PC-3 (cell line): Measurements from ENCODE around the gene ZNF512B.

Source experiments
- EZH2 ChIP-seq: fragments of 300-600 bp; sonication (generic); IDR thresholded peaks from one replicate; pipeline ENCODE4 v1.6.1; 2017; ENCODE audit warnings: antibody characterized with exemption, mild to moderate bottlenecking, low read length; ENCODE audit not compliant: unreplicated experiment
- EZH2phosphoT487 ChIP-seq: fragments of 300-600 bp; sonication (generic); IDR thresholded peaks from 2 replicates; pipeline ENCODE4 v1.6.1; 2018; ENCODE audit warnings: mild to moderate bottlenecking, antibody characterized with exemption, low read length, borderline replicate concordance
- TF ChIP-seq, protein P1 (sequence below): fragments of 300-600 bp; sonication (generic); conservative IDR thresholded peaks from 2 replicates; pipeline ENCODE4 v1.5.1; 2017; ENCODE audit warnings: antibody characterized with exemption, low read depth, mild to moderate bottlenecking, low read length

GRCh38 chr20:63942250-63942951 is 27.3 kb downstream of the ZNF512B start:
- TF ChIP-seq, protein P1, sequence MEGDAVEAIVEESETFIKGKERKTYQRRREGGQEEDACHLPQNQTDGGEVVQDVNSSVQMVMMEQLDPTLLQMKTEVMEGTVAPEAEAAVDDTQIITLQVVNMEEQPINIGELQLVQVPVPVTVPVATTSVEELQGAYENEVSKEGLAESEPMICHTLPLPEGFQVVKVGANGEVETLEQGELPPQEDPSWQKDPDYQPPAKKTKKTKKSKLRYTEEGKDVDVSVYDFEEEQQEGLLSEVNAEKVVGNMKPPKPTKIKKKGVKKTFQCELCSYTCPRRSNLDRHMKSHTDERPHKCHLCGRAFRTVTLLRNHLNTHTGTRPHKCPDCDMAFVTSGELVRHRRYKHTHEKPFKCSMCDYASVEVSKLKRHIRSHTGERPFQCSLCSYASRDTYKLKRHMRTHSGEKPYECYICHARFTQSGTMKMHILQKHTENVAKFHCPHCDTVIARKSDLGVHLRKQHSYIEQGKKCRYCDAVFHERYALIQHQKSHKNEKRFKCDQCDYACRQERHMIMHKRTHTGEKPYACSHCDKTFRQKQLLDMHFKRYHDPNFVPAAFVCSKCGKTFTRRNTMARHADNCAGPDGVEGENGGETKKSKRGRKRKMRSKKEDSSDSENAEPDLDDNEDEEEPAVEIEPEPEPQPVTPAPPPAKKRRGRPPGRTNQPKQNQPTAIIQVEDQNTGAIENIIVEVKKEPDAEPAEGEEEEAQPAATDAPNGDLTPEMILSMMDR = no peak
- no peak for TF ChIP-seq EZH2phosphoT487
- TF ChIP-seq EZH2 = no peak
